Measurements from ENCODE around the gene MYO3B. TPM values are rescaled to one million over a fixed set of nuclear protein-coding genes. Genes with fewer than 3 reads are reported as not detected.

MYO3B gene
- total and polyA plus RNA-seq, 2 of the 8 experiments (the other 6 are each of a cell fraction or from before 2014, with no cell fraction given), result 0.17 to 0.19 TPM

DNA sequence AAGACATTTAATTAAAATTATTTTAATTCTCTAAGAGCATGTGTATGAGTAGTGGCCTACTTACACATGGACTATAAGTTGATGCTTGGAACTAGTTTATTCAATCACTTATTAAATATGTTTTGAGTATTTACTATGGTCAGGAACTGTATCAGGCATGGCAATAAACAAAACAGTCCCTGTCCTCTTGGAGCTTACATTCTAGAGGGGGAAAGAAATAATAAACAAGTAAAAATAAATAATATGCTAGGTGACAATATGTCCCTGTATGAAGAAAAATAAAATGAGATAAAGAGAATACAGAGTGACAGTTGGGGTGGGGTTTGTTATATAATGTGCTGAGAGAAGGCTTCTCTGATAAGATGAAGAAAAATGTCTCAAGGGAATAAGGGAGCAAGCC lies 74.5 kb downstream of the MYO3B start (continued):
- TF ChIP-seq CBX8 (IDR thresholded peaks at IDR 0.05; ENCODE audit: borderline replicate concordance, low read depth, low read length), result no peak
- TF ChIP-seq, protein P1, sequence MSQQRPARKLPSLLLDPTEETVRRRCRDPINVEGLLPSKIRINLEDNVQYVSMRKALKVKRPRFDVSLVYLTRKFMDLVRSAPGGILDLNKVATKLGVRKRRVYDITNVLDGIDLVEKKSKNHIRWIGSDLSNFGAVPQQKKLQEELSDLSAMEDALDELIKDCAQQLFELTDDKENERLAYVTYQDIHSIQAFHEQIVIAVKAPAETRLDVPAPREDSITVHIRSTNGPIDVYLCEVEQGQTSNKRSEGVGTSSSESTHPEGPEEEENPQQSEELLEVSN (IDR thresholded peaks at IDR 0.05), result no peak
- no peak for TF ChIP-seq EZH2 (IDR thresholded peaks at IDR 0.05; ENCODE audit: low read depth, low read length, severe bottlenecking)
- TF ChIP-seq JUN (IDR thresholded peaks at IDR 0.05; ENCODE audit: low read depth, low read length), result no peak
